K562 (cell line): ENCODE data around the gene ARHGAP33. TPM values are rescaled to one million over a fixed set of nuclear protein-coding genes. Genes with fewer than 3 reads are reported as not detected.
A peak's percentile ranks its signal among the peaks of the same experiment; 100 is the strongest.

Experiments
- ETS2 ChIP-seq: IDR thresholded peaks from 2 replicates; pipeline ENCODE4 v1.6.1; 2016; ENCODE audit warnings: borderline replicate concordance, missing genetic modification characterization, mild to moderate bottlenecking, moderate library complexity, missing compliant biosample characterization; ENCODE audit not compliant: poor library complexity, severe bottlenecking
- L3MBTL2 ChIP-seq: fragments of 450-650 bp; IDR thresholded peaks from 2 replicates; pipeline ENCODE4 v1.6.1; 2016; ENCODE audit warnings: mild to moderate bottlenecking, moderate library complexity
- NRF1 ChIP-seq, 2 experiments: fragments of 450-650 bp; IDR thresholded peaks in 1 of 2; conservative IDR thresholded peaks in 1 of 2; 2 replicates each; pipeline ENCODE4 v1.6.1; 2014; ENCODE audit warnings: mild to moderate bottlenecking in 2 of 2
- RBM17 ChIP-seq: fragments of 200-400 bp; formaldehyde crosslinking; IDR thresholded peaks from 2 replicates; pipeline ENCODE4 v1.6.1; 2017; ENCODE audit warnings: low read depth, mild to moderate bottlenecking, low read length, borderline replicate concordance
- TEAD4 ChIP-seq, 2 experiments: sonication (generic) in 1 of 2; formaldehyde crosslinking in 1 of 2; IDR thresholded peaks; 2 replicates each; pipeline versions ENCODE4 v1.6.1 to v1.8.0; 2012 to 2022; ENCODE audit warnings: borderline replicate concordance in 1 of 2, inconsistent platforms in 1 of 2, low read length in 1 of 2, mild to moderate bottlenecking in 1 of 2, missing genetic modification reagents in 1 of 2
- USF1 ChIP-seq: sonication (generic); formaldehyde crosslinking; IDR thresholded peaks from 2 replicates; pipeline ENCODE4 v1.9.0; 2022; ENCODE audit warnings: mild to moderate bottlenecking, missing genetic modification reagents
- ZBTB2 ChIP-seq: fragments of 450-650 bp; IDR thresholded peaks from 2 replicates; pipeline ENCODE4 v1.6.1; 2016; ENCODE audit warnings: antibody characterized with exemption
- ZBTB7A ChIP-seq: IDR thresholded peaks from 2 replicates; pipeline ENCODE4 v1.6.1; 2011; ENCODE audit warnings: low read depth, mild to moderate bottlenecking, low read length, moderate library complexity, borderline replicate concordance; ENCODE audit not compliant: control insufficient read depth
- ZEB2 ChIP-seq: fragments of 450-650 bp; IDR thresholded peaks from 2 replicates; pipeline ENCODE4 v1.6.1; 2016
- ZFP36 ChIP-seq: fragments of 150-350 bp; IDR thresholded peaks from 2 replicates; pipeline ENCODE4 v1.6.1; 2018; ENCODE audit warnings: low read length, low read depth; ENCODE audit not compliant: partially characterized antibody
- ZNF445 ChIP-seq: fragments of 250-450 bp; sonication (Bioruptor Pico); IDR thresholded peaks from 2 replicates; pipeline ENCODE4 v1.4.0; 2020; ENCODE audit warnings: low read depth, mild to moderate bottlenecking, moderate library complexity
- polyA plus RNA-seq, 8 experiments: library from polyadenylated mRNA; depleted of rRNA in 4 of 8; stranded (reverse) in 5 of 8; unstranded in 3 of 8; fragments of >200 nt; fragmentation: Nextera tagmentation in 2 of 8; fragmentation: Illumina TruSeq in 1 of 8; extraction: Ambion mirVana in 2 of 8; extraction: Trizol in 1 of 8; gene quantifications; 2 replicates each; pipeline versions ENCODE4 v1.2.1 to v1.2.3, GENCODE V29; 2011 to 2014; ENCODE audit warnings: inconsistent platforms in 1 of 8, missing spikeins in 1 of 8
- total RNA-seq, 7 experiments: library from RNA; depleted of rRNA in 6 of 7; stranded (reverse); fragments of >200 nt in 6 of 7; fragmentation: Illumina TruSeq in 2 of 7; extraction: Trizol in 2 of 7; gene quantifications; 2 replicates each; pipeline versions ENCODE4 v1.2.1 to v1.2.3, GENCODE V29; 2011 to 2021; ENCODE audit warnings: low replicate concordance in 1 of 7
- TF ChIP-seq, protein P1 (sequence below): fragments of 450-650 bp; IDR thresholded peaks from 2 replicates; pipeline ENCODE4 v1.6.1; 2016; ENCODE audit warnings: mild to moderate bottlenecking, moderate library complexity
- TF ChIP-seq, protein P2 (sequence below), 2 experiments: fragments of 450-650 bp in 1 of 2; sonication (generic) in 1 of 2; formaldehyde crosslinking; conservative IDR thresholded peaks; 2 replicates each; pipeline versions ENCODE4 v1.4.0 to v1.8.1; 2020 to 2022; ENCODE audit warnings: mild to moderate bottlenecking in 1 of 2, missing genetic modification reagents in 1 of 2

ARHGAP33 gene
- total and polyA plus RNA-seq, 9 of the 15 experiments (the other 6 are each of a cell fraction or from before 2014, with no cell fraction given) = 0.06 to 26.6 (median 1.6) TPM; not detected in 1

- TF ChIP-seq, protein P1, sequence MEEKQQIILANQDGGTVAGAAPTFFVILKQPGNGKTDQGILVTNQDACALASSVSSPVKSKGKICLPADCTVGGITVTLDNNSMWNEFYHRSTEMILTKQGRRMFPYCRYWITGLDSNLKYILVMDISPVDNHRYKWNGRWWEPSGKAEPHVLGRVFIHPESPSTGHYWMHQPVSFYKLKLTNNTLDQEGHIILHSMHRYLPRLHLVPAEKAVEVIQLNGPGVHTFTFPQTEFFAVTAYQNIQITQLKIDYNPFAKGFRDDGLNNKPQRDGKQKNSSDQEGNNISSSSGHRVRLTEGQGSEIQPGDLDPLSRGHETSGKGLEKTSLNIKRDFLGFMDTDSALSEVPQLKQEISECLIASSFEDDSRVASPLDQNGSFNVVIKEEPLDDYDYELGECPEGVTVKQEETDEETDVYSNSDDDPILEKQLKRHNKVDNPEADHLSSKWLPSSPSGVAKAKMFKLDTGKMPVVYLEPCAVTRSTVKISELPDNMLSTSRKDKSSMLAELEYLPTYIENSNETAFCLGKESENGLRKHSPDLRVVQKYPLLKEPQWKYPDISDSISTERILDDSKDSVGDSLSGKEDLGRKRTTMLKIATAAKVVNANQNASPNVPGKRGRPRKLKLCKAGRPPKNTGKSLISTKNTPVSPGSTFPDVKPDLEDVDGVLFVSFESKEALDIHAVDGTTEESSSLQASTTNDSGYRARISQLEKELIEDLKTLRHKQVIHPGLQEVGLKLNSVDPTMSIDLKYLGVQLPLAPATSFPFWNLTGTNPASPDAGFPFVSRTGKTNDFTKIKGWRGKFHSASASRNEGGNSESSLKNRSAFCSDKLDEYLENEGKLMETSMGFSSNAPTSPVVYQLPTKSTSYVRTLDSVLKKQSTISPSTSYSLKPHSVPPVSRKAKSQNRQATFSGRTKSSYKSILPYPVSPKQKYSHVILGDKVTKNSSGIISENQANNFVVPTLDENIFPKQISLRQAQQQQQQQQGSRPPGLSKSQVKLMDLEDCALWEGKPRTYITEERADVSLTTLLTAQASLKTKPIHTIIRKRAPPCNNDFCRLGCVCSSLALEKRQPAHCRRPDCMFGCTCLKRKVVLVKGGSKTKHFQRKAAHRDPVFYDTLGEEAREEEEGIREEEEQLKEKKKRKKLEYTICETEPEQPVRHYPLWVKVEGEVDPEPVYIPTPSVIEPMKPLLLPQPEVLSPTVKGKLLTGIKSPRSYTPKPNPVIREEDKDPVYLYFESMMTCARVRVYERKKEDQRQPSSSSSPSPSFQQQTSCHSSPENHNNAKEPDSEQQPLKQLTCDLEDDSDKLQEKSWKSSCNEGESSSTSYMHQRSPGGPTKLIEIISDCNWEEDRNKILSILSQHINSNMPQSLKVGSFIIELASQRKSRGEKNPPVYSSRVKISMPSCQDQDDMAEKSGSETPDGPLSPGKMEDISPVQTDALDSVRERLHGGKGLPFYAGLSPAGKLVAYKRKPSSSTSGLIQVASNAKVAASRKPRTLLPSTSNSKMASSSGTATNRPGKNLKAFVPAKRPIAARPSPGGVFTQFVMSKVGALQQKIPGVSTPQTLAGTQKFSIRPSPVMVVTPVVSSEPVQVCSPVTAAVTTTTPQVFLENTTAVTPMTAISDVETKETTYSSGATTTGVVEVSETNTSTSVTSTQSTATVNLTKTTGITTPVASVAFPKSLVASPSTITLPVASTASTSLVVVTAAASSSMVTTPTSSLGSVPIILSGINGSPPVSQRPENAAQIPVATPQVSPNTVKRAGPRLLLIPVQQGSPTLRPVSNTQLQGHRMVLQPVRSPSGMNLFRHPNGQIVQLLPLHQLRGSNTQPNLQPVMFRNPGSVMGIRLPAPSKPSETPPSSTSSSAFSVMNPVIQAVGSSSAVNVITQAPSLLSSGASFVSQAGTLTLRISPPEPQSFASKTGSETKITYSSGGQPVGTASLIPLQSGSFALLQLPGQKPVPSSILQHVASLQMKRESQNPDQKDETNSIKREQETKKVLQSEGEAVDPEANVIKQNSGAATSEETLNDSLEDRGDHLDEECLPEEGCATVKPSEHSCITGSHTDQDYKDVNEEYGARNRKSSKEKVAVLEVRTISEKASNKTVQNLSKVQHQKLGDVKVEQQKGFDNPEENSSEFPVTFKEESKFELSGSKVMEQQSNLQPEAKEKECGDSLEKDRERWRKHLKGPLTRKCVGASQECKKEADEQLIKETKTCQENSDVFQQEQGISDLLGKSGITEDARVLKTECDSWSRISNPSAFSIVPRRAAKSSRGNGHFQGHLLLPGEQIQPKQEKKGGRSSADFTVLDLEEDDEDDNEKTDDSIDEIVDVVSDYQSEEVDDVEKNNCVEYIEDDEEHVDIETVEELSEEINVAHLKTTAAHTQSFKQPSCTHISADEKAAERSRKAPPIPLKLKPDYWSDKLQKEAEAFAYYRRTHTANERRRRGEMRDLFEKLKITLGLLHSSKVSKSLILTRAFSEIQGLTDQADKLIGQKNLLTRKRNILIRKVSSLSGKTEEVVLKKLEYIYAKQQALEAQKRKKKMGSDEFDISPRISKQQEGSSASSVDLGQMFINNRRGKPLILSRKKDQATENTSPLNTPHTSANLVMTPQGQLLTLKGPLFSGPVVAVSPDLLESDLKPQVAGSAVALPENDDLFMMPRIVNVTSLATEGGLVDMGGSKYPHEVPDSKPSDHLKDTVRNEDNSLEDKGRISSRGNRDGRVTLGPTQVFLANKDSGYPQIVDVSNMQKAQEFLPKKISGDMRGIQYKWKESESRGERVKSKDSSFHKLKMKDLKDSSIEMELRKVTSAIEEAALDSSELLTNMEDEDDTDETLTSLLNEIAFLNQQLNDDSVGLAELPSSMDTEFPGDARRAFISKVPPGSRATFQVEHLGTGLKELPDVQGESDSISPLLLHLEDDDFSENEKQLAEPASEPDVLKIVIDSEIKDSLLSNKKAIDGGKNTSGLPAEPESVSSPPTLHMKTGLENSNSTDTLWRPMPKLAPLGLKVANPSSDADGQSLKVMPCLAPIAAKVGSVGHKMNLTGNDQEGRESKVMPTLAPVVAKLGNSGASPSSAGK = peak; percentile 89
- TF ChIP-seq ZNF445 (CRISPR knock-in tag) = no peak
- TF ChIP-seq RBM17 = no peak
- TF ChIP-seq ETS2 (tag) = no peak
- TF ChIP-seq USF1 (CRISPR knock-in tag) = 0 out of 2 replicates have a peak, but pooled peaks have one; percentile 5
- TF ChIP-seq ZBTB7A = peak; percentile 34; the same call in 1 of the 2 replicates
- TF ChIP-seq, protein P2, sequence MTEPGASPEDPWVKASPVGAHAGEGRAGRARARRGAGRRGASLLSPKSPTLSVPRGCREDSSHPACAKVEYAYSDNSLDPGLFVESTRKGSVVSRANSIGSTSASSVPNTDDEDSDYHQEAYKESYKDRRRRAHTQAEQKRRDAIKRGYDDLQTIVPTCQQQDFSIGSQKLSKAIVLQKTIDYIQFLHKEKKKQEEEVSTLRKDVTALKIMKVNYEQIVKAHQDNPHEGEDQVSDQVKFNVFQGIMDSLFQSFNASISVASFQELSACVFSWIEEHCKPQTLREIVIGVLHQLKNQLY (CRISPR knock-in tag; conservative IDR thresholded peaks at IDR 0.05) = no peak
- peak; percentile 79 to 83 for TF ChIP-seq NRF1 (conservative IDR thresholded peaks at IDR 0.05 in 1 of 2, IDR thresholded peaks at IDR 0.05 in 1 of 2)
- TF ChIP-seq L3MBTL2 = peak; percentile 85
- no peak for TF ChIP-seq ZEB2
- no peak for TF ChIP-seq ZBTB2
- no peak for TF ChIP-seq TEAD4 (IDR thresholded peaks at IDR 0.05; ENCODE audit: low read length)
- TF ChIP-seq TEAD4 (CRISPR knock-in tag; IDR thresholded peaks at IDR 0.05; ENCODE audit: borderline replicate concordance) = no peak
- no peak for TF ChIP-seq ZFP36
Measured at GRCh38 chr19:35797663-35798062, 22.3 kb downstream of the ARHGAP33 start (continued).
